H1 (cell line): ENCODE results near the gene SEMA7A. TPM values are rescaled to one million over a fixed set of nuclear protein-coding genes. Genes with fewer than 3 reads are reported as not detected.

Experiments
- CTCF ChIA-PET: fragments of 300-600 bp; sonication (Branson Sonifier 250); formaldehyde crosslinking; loops from one replicate; lab custom pipeline; 2021; ENCODE audit not compliant: partially characterized antibody; lab: Charles Lee
- POLR2A ChIA-PET: fragments of 300-600 bp; sonication (Branson Sonifier 250); formaldehyde crosslinking; loops from one replicate; lab custom pipeline; 2021; ENCODE audit warnings: inconsistent platforms; ENCODE audit not compliant: partially characterized antibody; lab: Charles Lee
- DNase-seq, 2 experiments: peaks; one replicate each; pipeline versions ENCODE4 v3.0.0 to v3.0.0-alpha.2; 2010 to 2022; ENCODE audit warnings: low spot score in 2 of 2, low read depth in 1 of 2, mixed read lengths in 1 of 2
- FAIRE-seq: peaks from 2 replicates; lab custom pipeline; 2011; peaks lifted over from hg19 to GRCh38; lab: Jason Lieb, UNC
- H2AFZ ChIP-seq: 2 replicates; pipeline ENCODE4 v1.8.1; 2012; ENCODE audit warnings: low read length, inconsistent platforms
- H2AK5ac ChIP-seq: 2 replicates; pipeline ENCODE4 v1.6.1; 2013; ENCODE audit warnings: low read depth, low read length
- H2BK120ac ChIP-seq: replicated peaks from 2 replicates; pipeline ENCODE3; 2013; ENCODE audit warnings: low read depth, low read length, inconsistent platforms
- H2BK12ac ChIP-seq: 2 replicates; pipeline ENCODE4 v1.6.1; 2013; ENCODE audit warnings: low read depth, low read length
- H2BK15ac ChIP-seq: 2 replicates; pipeline ENCODE4 v1.6.1; 2013; ENCODE audit warnings: low read length
- H2BK20ac ChIP-seq: 2 replicates; pipeline ENCODE4 v1.6.1; 2013; ENCODE audit warnings: low read length
- H2BK5ac ChIP-seq: 2 replicates; pipeline ENCODE4 v1.6.1; 2013; ENCODE audit warnings: low read depth, low read length
- H3K14ac ChIP-seq: 2 replicates; pipeline ENCODE4 v1.6.1; 2013; ENCODE audit warnings: inconsistent platforms; ENCODE audit not compliant: insufficient read length
- H3K18ac ChIP-seq: 2 replicates; pipeline ENCODE4 v1.6.1; 2013; ENCODE audit warnings: low read length; ENCODE audit errors: extremely low read depth
- H3K23ac ChIP-seq: 2 replicates; pipeline ENCODE4 v1.6.1; 2013; ENCODE audit warnings: inconsistent platforms; ENCODE audit not compliant: insufficient read length
- H3K23me2 ChIP-seq: 2 replicates; pipeline ENCODE4 v1.6.1; 2013; ENCODE audit warnings: low read depth, low read length
- H3K27ac ChIP-seq: 2 replicates; pipeline ENCODE4 v1.6.1; 2011; ENCODE audit warnings: low read depth, low read length, inconsistent platforms
- H3K27me3 ChIP-seq, 4 experiments: replicated peaks in 1 of 4; 1 replicate in 1 of 4; 2 replicates in 3 of 4; pipeline versions ENCODE4 v1.6.1 to v1.8.1; 2011 to 2013; ENCODE audit warnings: low read length in 3 of 4, mild to moderate bottlenecking in 3 of 4, inconsistent platforms in 2 of 4, mixed read lengths in 2 of 4, moderate library complexity in 1 of 4; ENCODE audit not compliant: control insufficient read depth in 3 of 4, insufficient read depth in 3 of 4; ENCODE audit errors: extremely low read depth in 1 of 4
- H3K36me3 ChIP-seq, 4 experiments: 2 replicates each; pipeline versions ENCODE4 v1.6.1 to v1.8.1; 2011 to 2013; ENCODE audit warnings: mild to moderate bottlenecking in 4 of 4, low read length in 3 of 4, moderate library complexity in 2 of 4, control low read depth in 1 of 4, inconsistent platforms in 1 of 4; ENCODE audit not compliant: insufficient read depth in 4 of 4, control insufficient read depth in 2 of 4
- H3K4ac ChIP-seq: replicated peaks from 2 replicates; pipeline ENCODE3; 2013; ENCODE audit warnings: low read length, low read depth, mixed read lengths, inconsistent platforms; ENCODE audit not compliant: insufficient read length
- H3K4me1 ChIP-seq, 4 experiments: replicated peaks in 1 of 4; 1 replicate in 1 of 4; 2 replicates in 3 of 4; pipeline versions ENCODE4 v1.6.1 to v1.8.1; 2011 to 2013; ENCODE audit warnings: low read length in 3 of 4, inconsistent platforms in 2 of 4, mixed read lengths in 1 of 4; ENCODE audit not compliant: insufficient read depth in 4 of 4, control insufficient read depth in 3 of 4
- H3K4me2 ChIP-seq, 2 experiments: 2 replicates each; pipeline versions ENCODE4 v1.6.1 to v1.8.1; 2011 to 2013; ENCODE audit warnings: low read depth in 2 of 2, low read length in 2 of 2, control low read depth in 1 of 2, inconsistent platforms in 1 of 2, mild to moderate bottlenecking in 1 of 2; ENCODE audit not compliant: insufficient read depth in 1 of 2
- H3K4me3 ChIP-seq, 4 experiments: fragments of 200-600, 300-600 bp in 1 of 4; sonication (generic), shearing (Covaris generic), sonication (Bioruptor Twin) in 1 of 4; 2 replicates each; pipeline versions ENCODE4 v1.5.1 to v1.8.1; 2011 to 2016; ENCODE audit warnings: low read length in 4 of 4, low read depth in 3 of 4, control low read depth in 2 of 4, inconsistent platforms in 2 of 4, mild to moderate bottlenecking in 2 of 4, mixed read lengths in 1 of 4, moderate library complexity in 1 of 4; ENCODE audit not compliant: insufficient read depth in 2 of 4; ENCODE audit errors: extremely low read depth in 1 of 4
- H3K56ac ChIP-seq: replicated peaks from 2 replicates; pipeline ENCODE3; 2013; ENCODE audit warnings: low read depth, mild to moderate bottlenecking, mixed read lengths, low read length, inconsistent platforms; ENCODE audit not compliant: insufficient read length
- H3K79me1 ChIP-seq: 2 replicates; pipeline ENCODE4 v1.6.1; 2013; ENCODE audit warnings: low read depth, low read length, control low read depth
- H3K79me2 ChIP-seq, 2 experiments: 2 replicates each; pipeline versions ENCODE4 v1.6.1 to v1.8.1; 2012 to 2013; ENCODE audit warnings: low read length in 2 of 2, mild to moderate bottlenecking in 2 of 2, inconsistent platforms in 1 of 2; ENCODE audit not compliant: insufficient read depth in 2 of 2, control insufficient read depth in 1 of 2
- H3K9ac ChIP-seq, 4 experiments: replicated peaks in 1 of 4; 1 replicate in 1 of 4; 2 replicates in 3 of 4; pipeline versions ENCODE4 v1.6.1 to v1.8.1; 2011 to 2013; ENCODE audit warnings: low read depth in 3 of 4, low read length in 3 of 4, control low read depth in 2 of 4, mild to moderate bottlenecking in 2 of 4, moderate library complexity in 2 of 4, inconsistent platforms in 1 of 4; ENCODE audit errors: extremely low read depth in 1 of 4
- H3K9me3 ChIP-seq, 2 experiments: 2 replicates each; pipeline versions ENCODE4 v1.6.1 to v1.8.1; 2012 to 2013; ENCODE audit warnings: mild to moderate bottlenecking in 2 of 2, moderate library complexity in 2 of 2, control low read depth in 1 of 2, inconsistent platforms in 1 of 2, low read depth in 1 of 2, low read length in 1 of 2, mixed read lengths in 1 of 2; ENCODE audit not compliant: insufficient read depth in 2 of 2
- H4K20me1 ChIP-seq, 2 experiments: replicated peaks in 1 of 2; 2 replicates each; pipeline versions ENCODE3 to v1.8.1; 2011 to 2013; ENCODE audit warnings: inconsistent platforms in 2 of 2, low read length in 2 of 2, mild to moderate bottlenecking in 1 of 2; ENCODE audit not compliant: insufficient read depth in 2 of 2, control insufficient read depth in 1 of 2
- H4K5ac ChIP-seq: 2 replicates; pipeline ENCODE4 v1.6.1; 2013; ENCODE audit warnings: low read length, low read depth, mixed read lengths, inconsistent platforms; ENCODE audit not compliant: insufficient read length
- H4K8ac ChIP-seq: 2 replicates; pipeline ENCODE4 v1.8.0; 2013; ENCODE audit warnings: mild to moderate bottlenecking, moderate library complexity, low read length, inconsistent platforms; ENCODE audit not compliant: insufficient read depth; ENCODE audit errors: extremely low read depth
- H4K91ac ChIP-seq: replicated peaks from 2 replicates; pipeline ENCODE3; 2013; ENCODE audit warnings: low read length, mixed read lengths, inconsistent platforms; ENCODE audit not compliant: insufficient read length
- ASH2L ChIP-seq: fragments of 200-600, 300-600 bp; sonication (generic); IDR thresholded peaks from one replicate; pipeline ENCODE4 v1.7.1; 2017; ENCODE audit warnings: low read length
- BACH1 ChIP-seq: IDR thresholded peaks from 2 replicates; pipeline ENCODE4 v1.6.1; 2012; ENCODE audit warnings: low read length, improper control_type of control experiment
- GABPA ChIP-seq: IDR thresholded peaks from 2 replicates; pipeline ENCODE4 v1.6.1; 2011; ENCODE audit warnings: mild to moderate bottlenecking, low read length, moderate library complexity, borderline replicate concordance; ENCODE audit not compliant: insufficient read depth
- JUN ChIP-seq: IDR thresholded peaks from 2 replicates; pipeline ENCODE4 v1.6.1; 2011; ENCODE audit warnings: low read depth, mild to moderate bottlenecking, improper control_type of control experiment, low read length
- POLR2AphosphoS5 ChIP-seq: IDR thresholded peaks from 2 replicates; pipeline ENCODE4 v1.6.1; 2011; ENCODE audit warnings: low read depth, low read length
- POU5F1 ChIP-seq: IDR thresholded peaks from 2 replicates; pipeline ENCODE4 v1.6.1; 2011; ENCODE audit warnings: low read depth, mild to moderate bottlenecking, low read length, moderate library complexity
- RNF2 ChIP-seq: fragments of 200-900, 300-1000 bp; sonication (generic); IDR thresholded peaks from 2 replicates; pipeline ENCODE4 v1.7.1; 2016; ENCODE audit warnings: borderline replicate concordance, low read depth, mild to moderate bottlenecking, antibody characterized with exemption, low read length; ENCODE audit not compliant: poor library complexity, severe bottlenecking; ENCODE audit errors: missing control alignments
- SAP30 ChIP-seq: fragments of 300-600 bp; sonication (generic); IDR thresholded peaks from 2 replicates; pipeline ENCODE4 v1.7.1; 2012; ENCODE audit warnings: low read length, moderate library complexity, mild to moderate bottlenecking, inconsistent platforms; ENCODE audit not compliant: insufficient read depth, insufficient replicate concordance
- SIN3A ChIP-seq, 2 experiments: IDR thresholded peaks in 1 of 2; conservative IDR thresholded peaks in 1 of 2; 2 replicates each; pipeline ENCODE4 v1.6.1; 2011 to 2012; ENCODE audit warnings: low read length in 2 of 2, improper control_type of control experiment in 1 of 2, low read depth in 1 of 2, mild to moderate bottlenecking in 1 of 2
- SP1 ChIP-seq: IDR thresholded peaks from 2 replicates; pipeline ENCODE4 v1.6.1; 2011; ENCODE audit warnings: low read depth, low read length
- TAF1 ChIP-seq: IDR thresholded peaks from 2 replicates; pipeline ENCODE4 v1.6.1; 2011; ENCODE audit warnings: mild to moderate bottlenecking, low read depth, low read length
- WGBS, 2 experiments: shearing (Covaris generic) in 1 of 2; methylation state at CpG; one replicate each; pipeline versions ENCODE4 v1.1.6 to v1.1.7; 2013 to 2015; ENCODE audit warnings: low lambda C conversion rate in 2 of 2, mixed read lengths in 2 of 2, inconsistent platforms in 1 of 2, low coverage in 1 of 2, missing lambda C conversion rate in 1 of 2; ENCODE audit not compliant: insufficient replicate concordance in 2 of 2, insufficient coverage in 1 of 2, insufficient read length in 1 of 2; ENCODE audit errors: extremely low coverage in 1 of 2, missing lambda C conversion rate in 1 of 2; 5-methylcytosine and 5-hydroxymethylcytosine counted together
- polyA plus RNA-seq, 7 experiments: library from polyadenylated mRNA; depleted of rRNA in 3 of 7; stranded (reverse) in 5 of 7; unstranded in 2 of 7; fragments of >200 nt in 5 of 7; fragments of 200-250 nt in 2 of 7; gene quantifications; 1 replicate in 5 of 7; 2 replicates in 1 of 7; 4 replicates in 1 of 7; pipeline versions ENCODE4 v1.2.1 to v1.2.3, GENCODE V29; 2011 to 2013; ENCODE audit warnings: missing spikeins in 2 of 7, mixed read lengths in 2 of 7
- total RNA-seq: library from RNA; stranded (reverse); fragmentation: NEBNext Ultra II Directional; extraction: Animal tissue kit (Norgen Biotek cat#: 25700); gene quantifications from 2 replicates; pipeline ENCODE4 v1.2.1, GENCODE V29; 2021

Gene SEMA7A
- total and polyA plus RNA-seq, 2 of the 8 experiments (the other 6 are each of a cell fraction or from before 2014, with no cell fraction given): 10.7 to 15.0 TPM

GRCh38 chr15:74430510-74430951 is 3.2 kb downstream of the SEMA7A start:
- H2BK120ac ChIP-seq: no peak overlapping the region
- no peak overlapping the region for H2BK5ac ChIP-seq
- H2BK20ac ChIP-seq: no peak overlapping the region
- no peak overlapping the region for H3K14ac ChIP-seq
- H3K4ac ChIP-seq: no peak overlapping the region
- ChIA-PET CTCF (interaction anchor here (0.8 to 41.3 kb wide), 9 partner anchors 9 to 57 kb away, joined by 3 to 1311 read pairs (median 6); partner anchors contain the start of genes CYP11A1 and UBL7), POLR2A (no interaction called here)
- no peak for DNase-seq
- H3K18ac ChIP-seq: no peak overlapping the region
- H2BK15ac ChIP-seq: no peak overlapping the region
- no peak overlapping the region for H4K91ac ChIP-seq
- H4K8ac ChIP-seq: no peak overlapping the region; the same call in 1 of the 2 replicates
- H3K4me1 ChIP-seq: peaks cover 0 to 12% (median 7%) of the 10 kb centered on the region in 4 experiments; a peak in 6 of 7 replicates
- H3K79me2 ChIP-seq: peaks cover 0 to 22% of the 10 kb centered on the region in 2 experiments; a peak in 2 of 4 replicates
- H3K23me2 ChIP-seq: peaks cover 16% of the 10 kb centered on the region; the same call in 1 of the 2 replicates
- H3K4me3 ChIP-seq: no peak overlapping the region
- 88% methylated on average over 6 of the region's 6 CpGs; no CpG with 5 or more reads in 1 of the 2 experiments for WGBS, 2 experiments
- peaks cover 0 to 14% (median 10%) of the 10 kb centered on the region in 4 experiments; a peak in 5 of 7 replicates for H3K27me3 ChIP-seq
- H3K56ac ChIP-seq: no peak overlapping the region
- no peak for FAIRE-seq
- H4K5ac ChIP-seq: no peak overlapping the region
- H4K20me1 ChIP-seq: peaks cover 10 to 20% of the 10 kb centered on the region in 2 experiments
- H3K4me2 ChIP-seq: no peak overlapping the region
- H3K27ac ChIP-seq: no peak overlapping the region
- peaks cover 3% of the 10 kb centered on the region for H3K79me1 ChIP-seq
- no peak for TF ChIP-seq ASH2L
- no peak for TF ChIP-seq BACH1
- TF ChIP-seq TAF1: no peak
- TF ChIP-seq GABPA: no peak
- TF ChIP-seq POLR2AphosphoS5: no peak
- TF ChIP-seq JUN: no peak
- TF ChIP-seq POU5F1: no peak
- TF ChIP-seq SP1: no peak
- no peak for TF ChIP-seq RNF2
- no peak for TF ChIP-seq SIN3A (conservative IDR thresholded peaks at IDR 0.05 in 1 of 2, IDR thresholded peaks at IDR 0.05 in 1 of 2; ENCODE audit: low read depth in 1 of 2, low read length in 2 of 2)
- TF ChIP-seq SAP30: no peak
- H3K9me3 ChIP-seq: no peaks in the 10 kb centered on the region
- no peaks in the 10 kb centered on the region for H3K36me3 ChIP-seq
- no peak overlapping the region for H2AFZ ChIP-seq
- H2AK5ac ChIP-seq: no peak overlapping the region
- H3K23ac ChIP-seq: no peak overlapping the region
- H2BK12ac ChIP-seq: no peak overlapping the region
- no peak overlapping the region for H3K9ac ChIP-seq
